Frontal cortex (tissue), 1 donor: ENCODE measurements around the gene SPEG. TPM values are rescaled to one million over a fixed set of nuclear protein-coding genes. Genes with fewer than 3 reads are reported as not detected.

Source experiments
- total RNA-seq: library from RNA; depleted of rRNA; stranded (reverse); fragments of >200 nt; gene quantifications from one replicate; pipeline ENCODE4 v1.2.3, GENCODE V29; 2014

SPEG gene
- total RNA-seq, 1 donor from 2014 or later: 13.0 TPM

Other genes starting within 250 kb of the SPEG start
- 10.2 TPM for gene ZFAND2B, start 228.1 kb upstream of the SPEG start, total RNA-seq
- 28.1 TPM for gene ABCB6, start 215.9 kb upstream of the SPEG start, total RNA-seq
- gene ATG9A, start 205.2 kb upstream of the SPEG start, total RNA-seq: 19.6 TPM
- 34.2 TPM for gene ANKZF1, start 205.0 kb upstream of the SPEG start, total RNA-seq
- 4.9 TPM for gene GLB1L, start 189.4 kb upstream of the SPEG start, total RNA-seq
- gene STK16, start 189.4 kb upstream of the SPEG start, total RNA-seq: 12.2 TPM
- gene TUBA4B, start 181.6 kb upstream of the SPEG start, total RNA-seq: not detected
- gene TUBA4A, start 180.9 kb upstream of the SPEG start, total RNA-seq: 2.0 TPM
- gene DNAJB2, start 155.5 kb upstream of the SPEG start, total RNA-seq: 46.1 TPM
- 24.5 TPM for gene PTPRN, start 125.4 kb upstream of the SPEG start, total RNA-seq
- gene RESP18, start 102.1 kb upstream of the SPEG start, total RNA-seq: 0.82 TPM
- gene DNPEP, start 46.9 kb upstream of the SPEG start, total RNA-seq: 13.9 TPM
- gene DES, start 16.5 kb upstream of the SPEG start, total RNA-seq: 0.41 TPM
- gene GMPPA, start 64.0 kb downstream of the SPEG start, total RNA-seq: 13.0 TPM
- gene ASIC4, start 79.6 kb downstream of the SPEG start, total RNA-seq: 2.9 TPM
- 24.1 TPM for gene CHPF, start 109.0 kb downstream of the SPEG start, total RNA-seq
- 14.7 TPM for gene TMEM198, start 109.2 kb downstream of the SPEG start, total RNA-seq
- gene OBSL1, start 136.7 kb downstream of the SPEG start, total RNA-seq: 40.4 TPM
- gene INHA, start 137.5 kb downstream of the SPEG start, total RNA-seq: 0.41 TPM
- 13.0 TPM for gene STK11IP, start 163.0 kb downstream of the SPEG start, total RNA-seq
- 31.8 TPM for gene SLC4A3, start 192.8 kb downstream of the SPEG start, total RNA-seq